Left ventricle myocardium inferior (tissue), 1 donor: Measurements from ENCODE around the gene ATF7IP2. TPM values are rescaled to one million over a fixed set of nuclear protein-coding genes. Genes with fewer than 3 reads are reported as not detected.
"Not testable (repeated sequence)": the region's sequence is repeated elsewhere in the genome, so short reads cannot be mapped to it uniquely, and the experiment has no call there.

Experiments used
- DNase-seq: peaks from one replicate; pipeline ENCODE4 v3.0.0-alpha.2; 2020
- H3K27ac ChIP-seq: fragments of 200-600 bp; replicated peaks from 2 replicates; pipeline ENCODE4 v1.8.0; 2021
- H3K27me3 ChIP-seq: fragments of 200-600 bp; 2 replicates; pipeline ENCODE4 v1.8.0; 2021; ENCODE audit warnings: low read depth
- H3K36me3 ChIP-seq: fragments of 200-600 bp; 2 replicates; pipeline ENCODE4 v1.8.0; 2021
- H3K4me1 ChIP-seq: fragments of 200-600 bp; 2 replicates; pipeline ENCODE4 v1.8.0; 2021
- H3K4me3 ChIP-seq: fragments of 200-600 bp; 2 replicates; pipeline ENCODE4 v1.8.0; 2021; ENCODE audit warnings: mild to moderate bottlenecking, moderate library complexity
- H3K9me3 ChIP-seq: fragments of 200-600 bp; replicated peaks from 2 replicates; pipeline ENCODE4 v1.8.0; 2021
- CTCF ChIP-seq: fragments of 200-600 bp; IDR thresholded peaks from 2 replicates; pipeline ENCODE4 v1.8.0; 2021; ENCODE audit warnings: antibody characterized with exemption, mild to moderate bottlenecking, borderline replicate concordance
- intact Hi-C: fragments of 100-400 bp; cut with micrococcal nuclease; formaldehyde crosslinking; loops from one replicate; pipeline ENCODE4 v1.11.0; 2022
- total RNA-seq: library from RNA; stranded (reverse); fragmentation: NEBNext Ultra II Directional; extraction: Animal tissue kit (Norgen Biotek cat#: 25700); gene quantifications from one replicate; pipeline ENCODE4 v1.2.1, GENCODE V29; 2021
- donor health status: DM: no; HTN: yes; CAD: no; lungs with severe emphysema.

Gene ATF7IP2
- total RNA-seq, 1 donor from 2014 or later, result 53.6 TPM

- Histone ChIP-seq H3K27me3 (no peaks in the 10 kb centered on the region), H3K9me3 (no peaks in the 10 kb centered on the region), H3K4me1 (no peaks in the 10 kb centered on the region), H3K36me3 (peaks cover 25% of the 10 kb centered on the region), H3K27ac (peak overlapping the region; percentile 54), H3K4me3 (no peak overlapping the region)
- TF ChIP-seq CTCF, result no peak
- intact Hi-C loops, result no loop called here
- DNase-seq, result no peak
These were observed 118.6 kb downstream of the ATF7IP2 start for GRCh38 chr16:10504404-10504885.

- peak overlapping the region; percentile 54 for H3K27ac ChIP-seq
- H3K36me3 ChIP-seq, result peaks cover 25% of the 10 kb centered on the region
- H3K4me1 ChIP-seq, DNase-seq, H3K4me3 ChIP-seq, H3K27me3 ChIP-seq, H3K9me3 ChIP-seq: not testable (repeated sequence)
- intact Hi-C loops, result loop anchor here (5.0 kb wide), 1 partner anchor 248 kb away; no protein-coding TSS in a partner anchor
These were observed 119.4 kb downstream of the ATF7IP2 start for GRCh38 chr16:10505286-10505685.

- Histone ChIP-seq H3K36me3 (peaks cover 21% of the 10 kb centered on the region), H3K27me3 (no peaks in the 10 kb centered on the region), H3K27ac (no peak overlapping the region), H3K4me3 (no peak overlapping the region), H3K4me1 (peaks cover 11% of the 10 kb centered on the region), H3K9me3 (no peaks in the 10 kb centered on the region)
- DNase-seq, result no peak
- TF ChIP-seq CTCF, result peak; percentile 87
- intact Hi-C loops, result loop anchor here (5.0 kb wide), 3 partner anchors 197 to 252 kb away; no protein-coding TSS in a partner anchor
These were observed 123.7 kb downstream of the ATF7IP2 start for GRCh38 chr16:10509534-10510025.

- Histone ChIP-seq H3K27ac (no peak overlapping the region), H3K4me1 (peaks cover 18% of the 10 kb centered on the region), H3K4me3 (no peak overlapping the region), H3K36me3 (peaks cover 21% of the 10 kb centered on the region), H3K27me3 (no peaks in the 10 kb centered on the region), H3K9me3 (no peaks in the 10 kb centered on the region)
- no peak for DNase-seq
- TF ChIP-seq CTCF, result no peak
- intact Hi-C loops, result loop anchor here (5.0 kb wide), 2 partner anchors 198 to 227 kb away; no protein-coding TSS in a partner anchor
These were observed 124.4 kb downstream of the ATF7IP2 start for GRCh38 chr16:10510279-10510678.

GRCh38 chr16:10511829-10512228, 126.0 kb downstream of the ATF7IP2 start:
- TF ChIP-seq CTCF, result no peak

GRCh38 chr16:10514369-10515055, 128.7 kb downstream of the ATF7IP2 start:
- Histone ChIP-seq H3K4me1 (peaks cover 24% of the 10 kb centered on the region), H3K4me3 (no peak overlapping the region), H3K36me3 (no peaks in the 10 kb centered on the region), H3K27ac (peak overlapping the region; percentile 39), H3K9me3 (peaks cover 10% of the 10 kb centered on the region), H3K27me3 (no peaks in the 10 kb centered on the region)
- DNase-seq, result no peak
- peak; percentile 74 for TF ChIP-seq CTCF
- intact Hi-C loops, result loop anchor here (5.0 kb wide), 2 partner anchors 202 to 223 kb away; no protein-coding TSS in a partner anchor

More at GRCh38 chr16:10511829-10512228, 126.0 kb downstream of the ATF7IP2 start:
- no peak overlapping the region for H3K4me3 ChIP-seq
- intact Hi-C loops, result loop anchor here (5.0 kb wide), 2 partner anchors 200 to 225 kb away; no protein-coding TSS in a partner anchor
- no peak for DNase-seq
- H3K4me1 ChIP-seq, result peaks cover 20% of the 10 kb centered on the region
- peaks cover 21% of the 10 kb centered on the region for H3K36me3 ChIP-seq
- peaks cover 8% of the 10 kb centered on the region for H3K9me3 ChIP-seq
- H3K27ac ChIP-seq, result no peak overlapping the region
- no peaks in the 10 kb centered on the region for H3K27me3 ChIP-seq
